A549 (cell line): Measurements from ENCODE around the gene NAP1L4. TPM values are rescaled to one million over a fixed set of nuclear protein-coding genes. Genes with fewer than 3 reads are reported as not detected.

Source experiments
- ATAC-seq, 2 experiments: fragments of 200-7000 bp in 1 of 2; fragments of >200 bp in 1 of 2; cut with Nextera tagmentation in 1 of 2; cut with Tn5 transposase in 1 of 2; 3 replicates each; pipeline versions ENCODE4 v1.8.0 to v1.9.1; 2018 to 2020; ENCODE audit warnings: mild to moderate bottlenecking in 1 of 2, moderate library complexity in 1 of 2
- CTCF ChIA-PET: fragments of 300-600 bp; sonication (Branson Sonifier 250); formaldehyde crosslinking; extraction: SDS; loops from one replicate; lab custom pipeline; 2021; ENCODE audit warnings: antibody characterized with exemption, inconsistent platforms; lab: Yijun Ruan, JAX
- POLR2A ChIA-PET: fragments of 350-600 bp; formaldehyde crosslinking; extraction: SDS; loops from one replicate; lab custom pipeline; 2021; ENCODE audit warnings: antibody characterized with exemption, inconsistent platforms; lab: Yijun Ruan, JAX
- DNase-seq, 2 experiments: peaks; one replicate each; pipeline versions ENCODE4 v3.0.0 to v3.0.0-alpha.2; 2011 to 2016; ENCODE audit warnings: low read depth in 1 of 2, low spot score in 1 of 2
- FAIRE-seq: peaks from 2 replicates; lab custom pipeline; 2011; peaks lifted over from hg19 to GRCh38; lab: Jason Lieb, UNC
- H3K27ac ChIP-seq, 2 experiments: fragments of >200 bp; sonication (Bioruptor Twin); formaldehyde crosslinking; 3 replicates each; pipeline ENCODE4 v1.5.1; 2016 to 2017
- H3K4me1 ChIP-seq: fragments of >200 bp; sonication (Bioruptor Twin); formaldehyde crosslinking; 3 replicates; pipeline ENCODE4 v1.6.1; 2016
- H3K4me2 ChIP-seq: fragments of >200 bp; sonication (Bioruptor Twin); formaldehyde crosslinking; 3 replicates; pipeline ENCODE4 v1.6.1; 2016
- H3K4me3 ChIP-seq: fragments of >200 bp; sonication (Bioruptor Twin); formaldehyde crosslinking; 3 replicates; pipeline ENCODE4 v1.5.1; 2016
- H3K9me3 ChIP-seq: fragments of >200 bp; sonication (Bioruptor Twin); formaldehyde crosslinking; 3 replicates; pipeline ENCODE4 v1.6.1; 2016
- BCL3 ChIP-seq: fragments of >200 bp; sonication (Bioruptor Twin); formaldehyde crosslinking; IDR thresholded peaks from 3 replicates; pipeline ENCODE4 v1.6.1; 2016
- BHLHE40 ChIP-seq: IDR thresholded peaks from 2 replicates; pipeline ENCODE4 v1.6.1; 2012; ENCODE audit warnings: low read depth, low read length, inconsistent platforms
- CTCF ChIP-seq: fragments of >200 bp; sonication (Bioruptor Twin); formaldehyde crosslinking; IDR thresholded peaks from 3 replicates; pipeline ENCODE4 v1.5.1; 2016
- EHF ChIP-seq: fragments of 250-450 bp; sonication (Bioruptor Pico); IDR thresholded peaks from 2 replicates; pipeline ENCODE4 v1.5.0; 2020; ENCODE audit warnings: mild to moderate bottlenecking
- EHMT2 ChIP-seq: fragments of 200-600 bp; sonication (generic); IDR thresholded peaks from 2 replicates; pipeline ENCODE4 v1.6.1; 2016; ENCODE audit warnings: antibody characterized with exemption, low read depth, mild to moderate bottlenecking, moderate library complexity
- ELK1 ChIP-seq: fragments of 150-350 bp; IDR thresholded peaks from 2 replicates; pipeline ENCODE4 v1.6.1; 2014; ENCODE audit warnings: low read depth, mild to moderate bottlenecking, low read length
- ESRRA ChIP-seq: fragments of 150-350 bp; IDR thresholded peaks from 2 replicates; pipeline ENCODE4 v1.6.1; 2014; ENCODE audit warnings: mild to moderate bottlenecking, low read length, borderline replicate concordance
- FOSB ChIP-seq: fragments of 250-450 bp; sonication (Bioruptor Pico); IDR thresholded peaks from 2 replicates; pipeline ENCODE4 v1.5.0; 2020; ENCODE audit warnings: mild to moderate bottlenecking, moderate library complexity
- FOSL2 ChIP-seq, 2 experiments: fragments of 450-650 bp in 1 of 2; fragments of >200 bp in 1 of 2; sonication (Bioruptor Twin) in 1 of 2; formaldehyde crosslinking; IDR thresholded peaks; 2 replicates each; pipeline versions ENCODE4 v1.5.0 to v1.6.1; 2016 to 2020; ENCODE audit warnings: mild to moderate bottlenecking in 1 of 2, moderate library complexity in 1 of 2
- GATA3 ChIP-seq: IDR thresholded peaks from 2 replicates; pipeline ENCODE4 v1.6.1; 2012; ENCODE audit warnings: borderline replicate concordance
- HEYL ChIP-seq: fragments of 250-450 bp; sonication (Bioruptor Pico); IDR thresholded peaks from 2 replicates; pipeline ENCODE4 v1.8.0; 2021; ENCODE audit warnings: mild to moderate bottlenecking, moderate library complexity
- HOXB5 ChIP-seq: fragments of 250-450 bp; sonication (Bioruptor Pico); IDR thresholded peaks from 2 replicates; pipeline ENCODE4 v1.5.0; 2020; ENCODE audit warnings: mild to moderate bottlenecking, moderate library complexity
- JUNB ChIP-seq: fragments of >200 bp; sonication (Bioruptor Twin); formaldehyde crosslinking; IDR thresholded peaks from 2 replicates; pipeline ENCODE4 v1.6.1; 2016
- KDM5A ChIP-seq: fragments of 200-600 bp; sonication (generic); IDR thresholded peaks from 2 replicates; pipeline ENCODE4 v1.6.1; 2016; ENCODE audit warnings: antibody characterized with exemption, mild to moderate bottlenecking
- MYC ChIP-seq: IDR thresholded peaks from 2 replicates; pipeline ENCODE4 v1.6.1; 2012; ENCODE audit warnings: mild to moderate bottlenecking, inconsistent platforms, low read length, improper control_type of control experiment, borderline replicate concordance
- NPAS2 ChIP-seq: fragments of 250-450 bp; sonication (Bioruptor Pico); IDR thresholded peaks from 2 replicates; pipeline ENCODE4 v1.8.0; 2022; ENCODE audit warnings: mild to moderate bottlenecking, moderate library complexity, borderline replicate concordance
- POLR2AphosphoS2 ChIP-seq: conservative IDR thresholded peaks from 2 replicates; pipeline ENCODE4 v1.6.1; 2012; ENCODE audit warnings: low read length, improper control_type of control experiment, inconsistent platforms
- RARB ChIP-seq: fragments of 250-450 bp; sonication (Bioruptor Pico); IDR thresholded peaks from 2 replicates; pipeline ENCODE4 v1.8.0; 2021; ENCODE audit warnings: mild to moderate bottlenecking, moderate library complexity
- REST ChIP-seq: fragments of 200-600 bp; sonication (generic); IDR thresholded peaks from 2 replicates; pipeline ENCODE4 v1.6.1; 2016; ENCODE audit warnings: antibody characterized with exemption, mild to moderate bottlenecking, moderate library complexity
- TP53 ChIP-seq: fragments of 250-450 bp; sonication (Bioruptor Pico); IDR thresholded peaks from 2 replicates; pipeline ENCODE4 v1.5.0; 2021; ENCODE audit warnings: mild to moderate bottlenecking, moderate library complexity
- USF2 ChIP-seq: fragments of 450-650 bp; IDR thresholded peaks from 2 replicates; pipeline ENCODE4 v1.6.1; 2014; ENCODE audit warnings: antibody characterized with exemption
- ZNF302 ChIP-seq: fragments of 250-450 bp; sonication (Bioruptor Pico); IDR thresholded peaks from 2 replicates; pipeline ENCODE4 v1.9.0; 2021; ENCODE audit warnings: inconsistent platforms, mild to moderate bottlenecking, moderate library complexity
- WGBS: methylation state at CpG from one replicate; pipeline ENCODE4 v1.1.6; 2017; ENCODE audit errors: missing lambda C conversion rate; 5-methylcytosine and 5-hydroxymethylcytosine counted together
- polyA plus RNA-seq, 4 experiments: library from polyadenylated mRNA; depleted of rRNA in 3 of 4; stranded (reverse); fragments of >200 nt; fragmentation: RNase III in 1 of 4; extraction: RNeasy Plus Mini Kit Qiagen cat#74134 plus additional on column Dnase treatment in 1 of 4; gene quantifications; 2 replicates in 3 of 4; 3 replicates in 1 of 4; pipeline ENCODE4 v1.2.3, GENCODE V29; 2011 to 2017

Gene NAP1L4
- polyA plus RNA-seq, 2 of the 4 experiments (the other 2 are of a cell fraction) = 132 to 148 TPM

- DNase-seq = no peak
- Histone ChIP-seq H3K9me3 (no peaks in the 10 kb centered on the region), H3K4me1 (no peaks in the 10 kb centered on the region), H3K4me3 (no peak overlapping the region), H3K4me2 (no peak overlapping the region), H3K27ac (no peak overlapping the region)
- CTCF ChIA-PET = interaction anchor here (1.0 to 1.8 kb wide), 4 partner anchors 11 to 80 kb away, joined by 3 to 5 read pairs (median 3); no protein-coding TSS in a partner anchor
- TF ChIP-seq BCL3 (no peak), EHMT2 (no peak), ESRRA (no peak), KDM5A (no peak), CTCF (no peak), FOSL2 (IDR thresholded peaks at IDR 0.05) (no peak), FOSL2 (CRISPR knock-in tag; IDR thresholded peaks at IDR 0.05) (no peak), TP53 (CRISPR knock-in tag) (no peak), ZNF302 (CRISPR knock-in tag) (no peak), HEYL (CRISPR knock-in tag) (no peak), NPAS2 (CRISPR knock-in tag) (no peak), RARB (CRISPR knock-in tag) (no peak), HOXB5 (CRISPR knock-in tag) (no peak), GATA3 (no peak), EHF (no peak), BHLHE40 (no peak), POLR2AphosphoS2 (no peak), USF2 (no peak), ELK1 (no peak)
- ATAC-seq = no peak; a peak in 1 of 6 replicates
- WGBS = 84% methylated on average over 13 of the region's 13 CpGs
- POLR2A ChIA-PET = no interaction called here
- FAIRE-seq = no peak
Measured at GRCh38 chr11:3010521-3011275, 18.6 kb upstream of the NAP1L4 start.

GRCh38 chr11:3010004-3010403 lies 17.9 kb upstream of the NAP1L4 start:
- CTCF ChIA-PET = interaction anchor here (0.7 to 1.5 kb wide), 4 partner anchors 11 to 40 kb away, joined by 3 to 9 read pairs (median 4); no protein-coding TSS in a partner anchor
- H3K4me2 ChIP-seq = no peak overlapping the region
- DNase-seq (no peak), ATAC-seq (no peak), FAIRE-seq (no peak)
- no peaks in the 10 kb centered on the region for H3K9me3 ChIP-seq
- WGBS = 89% methylated on average over 9 of the region's 13 CpGs
- POLR2A ChIA-PET = interaction anchor here (0.7 kb wide), 1 partner anchor 18 kb away, joined by 3 read pairs; the partner anchor contains the start of gene NAP1L4
- H3K27ac ChIP-seq = no peak overlapping the region
- H3K4me1 ChIP-seq = no peaks in the 10 kb centered on the region
- H3K4me3 ChIP-seq = no peak overlapping the region
- TF ChIP-seq EHF (no peak), JUNB (no peak), FOSB (CRISPR knock-in tag) (no peak), MYC (no peak), REST (no peak)
